NCI-H1092 treated with DMSO at 0.1 percent for 48 hours (cell line): ENCODE results near the gene C21orf91.

Source experiments
- DNase-seq: peaks from one replicate; lab custom pipeline; 2025; lab: John Stamatoyannopoulos, UW

Gene C21orf91

GRCh38 chr21:17819114-17819876, at the start of gene C21orf91:
C21orf91 (minus strand) TSS chr21:17819356; CDS start chr21:17818318, 1,038 bp downstream.
- DNase-seq = peak; percentile 86

GRCh38 chr21:17866590-17866989, 47.4 kb upstream of the C21orf91 start:
- DNase-seq = no peak

DNA sequence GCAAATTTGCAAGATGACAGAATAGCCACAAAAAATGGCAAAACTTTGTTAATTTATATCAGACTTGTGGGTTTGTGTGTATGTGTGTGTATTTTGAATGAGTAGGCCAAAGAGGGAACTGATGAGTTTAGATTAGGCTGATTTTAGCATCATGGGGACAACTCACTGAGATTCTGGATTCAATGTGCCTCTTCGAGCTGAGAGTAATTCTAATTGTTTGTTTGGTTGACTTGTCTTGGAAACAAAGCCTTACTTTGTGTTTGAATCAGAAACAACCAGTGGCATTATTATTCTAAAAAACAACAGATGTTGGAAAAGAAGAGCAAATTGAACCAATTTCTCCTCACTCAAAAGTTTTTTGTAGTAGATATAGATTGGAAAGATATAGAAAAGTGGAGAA, 40.5 kb upstream of the C21orf91 start:
- no peak for DNase-seq

GRCh38 chr21:17858747-17859146, 39.6 kb upstream of the C21orf91 start:
- no peak for DNase-seq

DNA sequence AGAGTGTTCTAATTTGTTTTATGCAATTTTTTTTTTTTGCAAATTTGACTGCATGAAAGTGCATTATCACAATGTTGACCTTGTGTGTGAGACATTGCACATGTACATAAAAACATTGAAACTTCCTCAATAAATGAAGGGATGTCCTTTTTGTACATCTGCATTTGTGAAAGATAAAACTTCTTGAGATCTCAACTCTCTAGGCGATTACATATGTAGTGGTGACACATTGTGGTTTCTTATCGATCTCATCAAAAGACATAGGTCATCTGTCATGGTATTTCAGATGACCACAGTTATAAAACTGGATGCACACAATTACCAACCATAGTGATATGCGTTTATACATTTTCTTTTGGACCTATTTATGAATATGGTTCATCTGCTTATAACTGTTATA, 35.6 kb upstream of the C21orf91 start:
- no peak for DNase-seq

GRCh38 chr21:17853393-17854275, 34.5 kb upstream of the C21orf91 start:
- no peak for DNase-seq

GRCh38 chr21:17848228-17848627, 29.1 kb upstream of the C21orf91 start:
- no peak for DNase-seq

DNA sequence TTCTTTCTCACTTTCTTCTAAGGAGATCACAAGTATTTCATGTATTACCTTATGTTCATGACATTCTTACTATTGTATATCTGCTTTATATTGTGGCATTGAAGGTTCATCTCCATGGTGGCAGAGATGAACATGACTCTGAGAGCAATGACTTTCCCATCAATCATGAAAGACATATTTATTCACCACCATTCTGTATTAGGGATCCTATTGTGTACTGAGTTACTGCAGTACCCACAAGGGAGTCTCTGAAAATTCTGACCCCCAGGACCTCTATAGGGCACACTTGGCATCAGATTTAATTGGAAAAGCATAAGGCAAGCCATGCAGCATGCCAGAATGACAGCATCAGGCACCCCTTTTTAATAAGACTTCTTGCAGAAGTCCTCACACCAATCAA, 21.9 kb upstream of the C21orf91 start:
- DNase-seq = no peak

DNA sequence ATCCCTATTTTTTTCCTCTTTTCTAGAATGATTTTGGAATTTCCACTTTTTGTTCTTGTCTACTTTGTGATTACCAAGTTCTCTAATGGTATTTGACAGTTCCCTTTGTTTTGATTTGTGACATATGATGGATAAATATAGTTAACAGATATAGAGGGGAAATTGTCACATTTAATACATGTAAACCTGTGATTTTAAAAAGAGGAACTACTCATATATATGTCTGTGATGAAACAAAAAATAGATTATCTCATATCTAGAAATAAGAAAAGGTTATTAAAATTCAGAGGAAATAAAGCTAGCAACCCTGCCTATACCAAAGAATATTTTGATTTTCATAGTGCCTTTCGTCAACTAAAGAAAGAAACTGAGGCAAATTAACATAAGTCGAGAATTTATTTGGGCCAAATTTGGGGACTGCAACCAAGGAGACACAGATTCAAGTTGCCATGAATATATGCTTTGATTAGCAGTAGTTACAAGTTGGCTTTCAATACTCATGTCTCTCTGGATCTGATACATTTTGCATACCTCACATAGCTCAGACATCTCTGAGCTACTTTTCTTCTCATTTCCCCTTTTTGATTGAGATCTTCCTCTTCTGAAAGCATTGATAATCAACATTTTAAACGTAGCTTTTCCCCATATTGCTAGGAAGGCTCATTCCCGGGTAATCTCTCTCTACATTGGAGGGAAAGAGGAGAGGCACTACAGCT, 15.6 kb upstream of the C21orf91 start:
- DNase-seq = no peak

- no peak for DNase-seq
Measured at GRCh38 chr21:17829472-17829871, 10.3 kb upstream of the C21orf91 start.

- DNase-seq = no peak
Measured at GRCh38 chr21:17828223-17828622, 9.1 kb upstream of the C21orf91 start.

- no peak for DNase-seq
Measured at GRCh38 chr21:17823846-17824245, 4.7 kb upstream of the C21orf91 start.

- no peak for DNase-seq
Measured at GRCh38 chr21:17821121-17821520, 2.0 kb upstream of the C21orf91 start.

DNA sequence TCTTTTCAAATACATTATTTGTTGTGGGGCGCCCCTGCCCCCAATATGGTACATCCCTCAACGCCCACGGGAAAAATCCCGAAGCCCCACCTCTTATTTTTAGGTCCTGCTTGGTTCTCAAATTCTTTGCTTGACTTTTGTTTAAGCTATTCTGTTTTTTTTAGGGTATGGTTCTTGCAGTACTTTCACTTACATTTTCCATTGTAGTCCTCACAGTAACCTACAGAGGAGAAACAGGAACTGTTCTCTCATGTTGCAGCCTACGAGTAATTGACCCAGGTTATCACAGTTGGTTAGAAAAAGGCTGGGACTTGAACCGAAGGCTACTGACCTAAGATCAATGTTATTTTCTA, 697 bp upstream of the C21orf91 start:
- no peak for DNase-seq

DNA sequence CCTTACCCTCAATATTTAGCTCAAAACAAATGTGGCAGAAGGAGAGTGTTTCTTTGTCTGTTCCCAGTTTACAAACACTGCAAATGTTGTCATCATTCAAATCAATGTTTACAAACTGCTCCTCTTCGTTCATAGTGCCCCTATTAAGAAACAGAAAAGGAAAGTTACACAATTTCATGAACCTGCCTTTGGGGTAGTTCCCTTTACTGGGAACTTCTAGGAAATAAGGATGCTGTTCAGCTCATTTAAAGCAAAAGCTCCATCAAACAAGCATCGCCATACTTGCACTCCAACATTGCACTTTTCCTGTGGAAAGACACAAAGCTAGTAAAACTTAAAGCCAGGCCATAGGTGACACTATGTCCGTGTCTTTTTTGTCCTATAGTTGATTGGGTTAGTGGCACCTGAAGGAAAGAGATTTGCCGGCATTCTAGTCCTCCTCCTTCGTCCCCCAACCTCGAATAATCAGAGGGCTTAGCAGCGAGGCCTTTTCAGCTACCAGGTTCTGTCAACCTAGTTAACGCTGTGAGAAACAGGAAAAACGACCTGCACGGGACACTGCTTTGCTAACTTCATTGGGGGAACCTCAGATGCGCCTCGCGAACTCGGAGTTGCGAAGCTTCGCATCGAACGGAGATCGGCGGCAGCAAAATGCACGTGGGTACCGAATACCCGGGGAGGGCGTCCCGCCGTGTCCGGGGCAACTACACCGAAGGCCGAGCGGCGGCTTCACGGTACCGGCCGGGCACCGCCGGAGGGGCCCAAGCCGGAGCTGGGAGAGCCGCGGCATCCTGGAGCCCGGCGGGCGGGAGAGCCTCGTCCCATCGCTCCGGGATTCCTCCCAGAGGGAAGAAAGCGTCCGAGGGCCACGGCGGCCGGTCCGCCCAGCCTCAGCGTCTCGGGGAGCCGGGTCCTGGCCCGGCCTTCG, 706 bp downstream of the C21orf91 start:
- DNase-seq = peak; percentile 18

DNA sequence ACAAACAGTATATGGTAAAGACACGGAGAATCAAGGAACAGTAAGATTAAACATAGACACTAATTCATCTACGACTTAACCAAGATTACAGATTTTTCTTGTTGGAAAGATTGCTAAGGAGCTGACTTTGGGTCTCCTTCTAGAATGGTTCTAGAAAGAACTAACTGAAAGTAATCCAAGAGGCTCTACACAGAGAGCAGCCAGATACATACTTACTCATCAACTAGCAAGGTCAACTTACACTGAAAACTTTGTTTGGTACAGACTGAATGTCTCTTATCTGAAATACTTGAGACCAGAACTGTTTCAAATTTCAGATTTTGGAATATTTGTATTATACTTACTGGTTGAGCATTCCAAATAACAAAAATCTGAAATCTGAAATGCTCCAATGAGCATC, 5.8 kb downstream of the C21orf91 start:
- DNase-seq = no peak

- DNase-seq = no peak
Measured at GRCh38 chr21:17805966-17806365, 13.2 kb downstream of the C21orf91 start.

- DNase-seq = no peak
Measured at GRCh38 chr21:17803536-17803935, 15.6 kb downstream of the C21orf91 start.

DNA sequence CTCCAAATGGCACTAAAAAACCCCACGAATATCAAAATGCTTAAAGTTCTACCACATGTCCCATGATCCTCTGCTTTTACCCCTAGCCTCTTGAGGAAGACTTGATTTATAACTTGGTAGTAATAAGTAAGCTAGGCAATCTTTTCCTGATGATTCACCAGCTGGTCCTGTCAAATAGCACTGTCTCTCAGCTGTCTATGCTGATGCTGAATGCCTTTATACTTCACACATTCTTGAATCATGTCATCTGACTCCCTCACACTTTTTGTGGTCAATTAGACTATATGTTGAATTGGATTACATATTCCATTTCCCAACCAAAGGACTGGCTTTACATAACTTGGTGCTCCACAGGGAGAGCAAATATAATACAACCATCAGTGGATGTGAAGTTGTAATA, 16.6 kb downstream of the C21orf91 start:
- DNase-seq = no peak

DNA sequence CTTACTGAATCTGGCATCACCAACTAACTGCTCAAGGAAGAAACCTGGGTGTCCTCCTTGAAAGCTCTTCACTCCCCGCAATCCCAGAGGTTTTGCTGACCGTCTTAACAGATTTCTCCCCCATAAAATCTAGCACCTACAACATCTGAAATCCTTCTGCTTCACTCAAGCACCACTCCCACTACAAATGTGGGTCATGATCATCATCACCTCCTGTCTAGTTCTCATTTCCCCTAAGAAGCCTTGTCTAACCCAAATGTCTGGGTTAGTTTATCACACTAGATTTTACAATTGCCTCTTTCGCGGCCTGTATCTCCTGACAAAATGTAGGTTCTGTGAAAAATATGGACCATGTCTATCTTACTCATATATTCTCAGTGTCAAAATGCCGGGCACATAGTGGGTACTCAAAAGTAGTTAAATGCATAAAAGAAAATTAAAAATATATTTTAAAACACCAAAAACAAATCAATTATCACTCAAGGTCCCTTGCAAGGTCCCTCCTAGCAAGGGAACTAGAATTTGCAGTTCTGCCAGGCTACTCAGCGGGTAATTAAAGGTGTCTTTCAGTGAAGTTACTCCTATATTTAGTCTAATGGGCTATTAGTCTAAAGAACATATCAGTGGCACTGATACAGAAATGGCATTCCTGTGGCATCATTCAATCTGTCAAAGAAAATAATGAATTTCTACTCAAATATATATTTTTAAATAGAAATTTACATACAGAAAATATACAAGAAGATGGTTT, 19.6 kb downstream of the C21orf91 start:
- DNase-seq = no peak

DNA sequence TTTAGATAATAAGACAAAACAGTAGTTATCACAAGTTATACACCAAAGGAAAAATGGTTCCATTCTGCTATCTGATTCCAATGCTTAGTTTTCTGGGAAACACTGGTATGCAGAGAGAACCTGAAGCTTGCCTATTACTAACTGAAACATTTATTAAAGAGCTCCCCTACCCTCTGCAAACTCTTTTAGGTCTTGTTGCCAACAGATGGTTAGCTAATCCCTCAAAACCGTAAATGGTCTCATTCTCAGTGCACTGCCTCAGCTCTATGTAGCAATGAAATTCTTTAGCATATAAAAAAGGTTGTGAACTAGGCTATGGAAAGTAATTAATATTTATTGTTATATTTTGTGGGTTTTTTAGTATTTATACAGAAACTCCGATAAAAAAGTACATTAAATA, 20.4 kb downstream of the C21orf91 start:
- no peak for DNase-seq
